Nucleus accumbens (tissue), 56 donors: Measurements from ENCODE around the gene P2RX6.

Experiments used
- DNase-seq, 56 donors: peaks; one replicate each; lab custom pipeline; 2025; lab: John Stamatoyannopoulos, UW

P2RX6 gene

GRCh38 chr22:20979243-20979809, 35.6 kb upstream of the P2RX6 start:
- peak in 34 of 56 donors; percentile 13 to 79 (median 44) for DNase-seq

- DNase-seq: no peak
These were observed 35.0 kb upstream of the P2RX6 start for GRCh38 chr22:20979940-20980453.

- no peak for DNase-seq
These were observed 34.4 kb upstream of the P2RX6 start for GRCh38 chr22:20980523-20980922.

- DNase-seq: no peak
These were observed 33.8 kb upstream of the P2RX6 start for GRCh38 chr22:20980938-20981722.

GRCh38 chr22:20981787-20982562, 33.0 kb upstream of the P2RX6 start, which contains the start of gene LZTR1:
LZTR1 (plus strand) TSS chr22:20982297; CDS start chr22:20982372, 75 bp downstream.
- peak in 54 of 56 donors; percentile 56 to 96 (median 86) for DNase-seq

GRCh38 chr22:20982563-20982882, 32.4 kb upstream of the P2RX6 start:
- no peak for DNase-seq

GRCh38 chr22:20983081-20983771, 31.7 kb upstream of the P2RX6 start:
- DNase-seq: no peak

- no peak for DNase-seq
These were observed 29.2 kb upstream of the P2RX6 start for GRCh38 chr22:20985720-20986119.

GRCh38 chr22:20986365-20986764, 28.6 kb upstream of the P2RX6 start:
- no peak for DNase-seq

- DNase-seq: no peak
These were observed 27.6 kb upstream of the P2RX6 start for GRCh38 chr22:20987375-20987774.

- no peak for DNase-seq
These were observed 26.2 kb upstream of the P2RX6 start for GRCh38 chr22:20988573-20989322.

GRCh38 chr22:20989323-20990138, 25.4 kb upstream of the P2RX6 start:
- DNase-seq: no peak

GRCh38 chr22:20990184-20991180, 24.5 kb upstream of the P2RX6 start:
- no peak for DNase-seq

- no peak for DNase-seq
These were observed 23.5 kb upstream of the P2RX6 start for GRCh38 chr22:20991252-20992055.

- no peak for DNase-seq
These were observed 22.9 kb upstream of the P2RX6 start for GRCh38 chr22:20992056-20992442.

- no peak for DNase-seq
These were observed 22.3 kb upstream of the P2RX6 start for GRCh38 chr22:20992456-20993303.
